GM18519 (cell line): ENCODE measurements around the gene PCYT1B.

ENCODE experiments used
- ATAC-seq: cut with Tn5 transposase; IDR thresholded peaks from one replicate; pipeline ENCODE4 v1.9.1; 2021; ENCODE audit warnings: mild to moderate bottlenecking, moderate library complexity; ENCODE audit not compliant: unreplicated experiment, low FRiP score

Gene PCYT1B

DNA sequence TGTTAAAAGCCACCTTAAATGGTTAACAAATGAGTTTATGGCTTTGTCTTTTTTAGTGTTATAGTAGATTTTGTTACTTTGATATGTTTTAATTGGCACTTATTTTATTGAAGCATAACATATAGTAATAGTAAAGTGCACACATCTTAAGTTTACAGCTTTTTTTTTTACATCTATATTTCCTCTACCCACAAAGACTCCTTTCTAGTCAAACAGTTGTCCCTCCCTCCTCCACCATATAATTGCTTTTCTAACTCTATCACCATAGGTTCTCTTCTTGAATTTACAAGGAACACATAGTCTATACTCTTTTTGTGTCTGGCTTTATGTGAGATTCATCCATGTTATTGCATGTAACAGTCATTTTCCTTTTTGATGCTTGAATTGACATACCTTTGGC, 110.6 kb downstream of the PCYT1B start:
- ATAC-seq, result no peak

DNA sequence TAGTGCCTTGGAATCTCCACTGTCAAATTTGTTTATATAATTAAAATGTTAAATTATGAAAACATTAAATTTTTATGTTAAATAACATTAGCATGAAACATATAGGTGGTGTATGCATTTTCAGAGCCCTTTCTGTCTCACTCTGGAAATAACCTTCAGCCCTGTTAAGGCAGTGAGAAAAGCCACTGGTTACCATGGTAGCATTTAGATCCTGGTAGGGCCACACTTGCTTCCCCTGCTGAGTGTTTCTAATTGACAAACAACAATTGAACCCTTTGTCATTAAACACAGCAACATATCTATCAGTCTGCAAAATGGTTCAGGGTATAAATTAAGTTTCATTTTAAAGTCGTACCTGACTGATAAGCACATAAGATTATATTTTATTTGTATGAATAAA, 118.5 kb downstream of the PCYT1B start:
- no peak for ATAC-seq

DNA sequence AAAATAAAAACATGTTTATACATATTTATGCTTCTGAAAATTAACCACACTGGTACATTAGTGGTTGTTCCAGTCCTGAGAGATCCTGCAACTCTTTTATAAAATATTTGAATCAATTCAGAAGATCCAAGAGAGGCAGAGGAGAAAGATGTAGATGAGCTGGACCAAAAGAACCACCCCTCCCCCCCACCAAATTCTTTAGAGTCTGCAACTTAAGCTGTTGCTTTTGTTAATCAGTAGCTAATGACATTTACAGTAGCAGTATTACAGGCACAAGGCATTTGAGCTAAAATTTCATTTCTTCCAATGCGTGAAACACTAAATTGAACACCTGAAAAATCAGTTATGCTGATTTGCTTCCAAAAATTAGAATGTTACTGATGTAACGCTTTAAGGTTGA, 120.5 kb downstream of the PCYT1B start:
- no peak for ATAC-seq

DNA sequence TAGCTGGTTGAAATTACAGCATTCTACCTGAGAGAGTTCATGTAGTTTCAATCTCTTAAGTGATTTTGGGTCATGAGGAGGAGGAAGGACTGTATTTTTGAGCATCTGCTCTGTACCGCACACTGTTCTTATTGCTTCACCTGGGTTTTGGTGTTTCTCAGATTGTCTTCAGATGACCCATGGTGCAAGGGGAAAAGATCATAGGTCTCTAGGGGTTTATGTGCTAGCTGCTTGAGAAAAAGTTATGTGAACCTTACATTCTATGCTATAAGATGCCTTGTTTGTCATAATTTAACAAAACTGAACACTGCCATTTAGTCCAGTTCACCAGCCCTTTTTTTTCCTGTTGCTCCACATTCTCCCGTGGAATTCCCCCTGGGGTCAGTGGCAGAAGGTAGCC, 121.7 kb downstream of the PCYT1B start:
- ATAC-seq, result no peak

DNA sequence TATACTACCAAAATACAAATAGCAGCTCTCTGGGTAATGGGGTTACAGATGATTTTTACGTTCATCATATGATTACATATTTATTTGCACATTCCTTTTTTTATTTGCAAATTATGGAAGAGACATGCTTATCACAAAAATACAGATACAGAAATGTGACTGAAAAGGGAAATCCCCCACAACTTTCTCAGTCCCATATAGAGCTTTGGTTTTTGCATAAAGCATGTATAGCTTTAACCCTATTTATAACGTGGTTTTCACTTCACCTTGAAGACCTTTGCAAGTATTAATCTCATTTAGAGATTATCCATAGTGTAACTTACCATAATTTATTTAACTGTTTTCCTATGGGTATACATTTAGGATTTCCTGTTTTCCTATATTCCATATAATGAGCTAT, 126.7 kb downstream of the PCYT1B start:
- ATAC-seq, result no peak

DNA sequence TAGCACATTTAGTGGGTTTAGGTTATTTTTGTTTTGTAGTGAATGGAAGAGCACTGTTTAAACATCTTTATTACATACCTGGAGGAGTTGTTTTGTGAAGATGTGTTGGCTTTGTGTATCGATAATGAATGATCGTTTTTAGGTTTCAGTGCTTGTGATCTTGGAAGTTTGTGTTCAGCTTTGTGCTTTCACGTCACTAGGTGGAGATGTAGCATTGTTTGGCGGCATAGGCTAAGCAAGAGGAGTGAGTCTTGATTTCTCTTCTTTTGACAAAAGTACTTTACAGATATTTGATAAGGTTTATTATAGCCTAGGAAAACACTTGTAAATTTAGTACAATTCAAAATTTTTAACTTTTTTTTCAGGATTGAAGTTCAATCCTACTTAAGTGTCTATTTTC, 131.7 kb downstream of the PCYT1B start:
- no peak for ATAC-seq

DNA sequence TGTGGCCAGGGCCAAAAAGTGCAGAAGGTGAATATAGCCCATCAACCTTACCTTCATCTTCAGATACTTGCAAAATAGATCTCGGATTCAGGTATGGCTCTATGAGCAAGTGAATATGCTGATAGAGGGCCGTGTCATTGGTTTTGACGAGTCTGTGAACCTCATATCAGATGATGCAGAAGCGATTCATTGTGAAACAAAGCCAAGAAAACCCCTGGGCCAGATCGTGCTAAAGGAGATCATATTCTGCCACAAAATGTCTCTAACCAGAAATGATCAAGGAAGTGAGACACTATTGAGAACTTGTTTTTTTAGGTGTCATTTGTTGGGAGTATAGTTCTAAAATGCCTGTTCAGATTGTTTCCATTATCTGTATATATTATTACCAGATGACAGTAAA, 133.7 kb downstream of the PCYT1B start:
- peak; percentile 99 for ATAC-seq

DNA sequence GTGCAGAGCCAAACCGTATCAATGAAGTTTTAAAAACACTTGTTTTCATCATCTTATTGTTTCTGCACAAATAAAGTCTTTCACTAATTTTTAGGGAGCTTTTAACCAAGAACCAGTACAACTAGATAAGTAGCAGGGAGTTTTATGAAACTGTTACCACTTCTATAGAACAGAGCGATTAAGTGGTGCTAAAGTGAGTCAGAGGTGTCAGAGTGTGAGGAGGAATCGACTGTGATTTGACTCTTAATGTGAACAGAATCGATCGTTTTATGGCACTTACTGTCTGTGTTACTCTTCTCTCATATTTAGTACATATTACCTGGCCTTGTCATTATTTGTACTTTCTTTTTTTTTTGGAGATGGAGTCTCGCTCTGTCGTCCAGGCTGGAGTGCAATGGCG, 138.8 kb downstream of the PCYT1B start:
- no peak for ATAC-seq
